GM21447 (cell line): ENCODE measurements around the gene CUBN.
"Not testable (repeated sequence)": the region's sequence is repeated elsewhere in the genome, so short reads cannot be mapped to it uniquely, and the experiment has no call there.

ENCODE experiments used
- ATAC-seq: cut with Tn5 transposase; IDR thresholded peaks from one replicate; pipeline ENCODE4 v1.9.1; 2021; ENCODE audit not compliant: unreplicated experiment

Gene CUBN

DNA sequence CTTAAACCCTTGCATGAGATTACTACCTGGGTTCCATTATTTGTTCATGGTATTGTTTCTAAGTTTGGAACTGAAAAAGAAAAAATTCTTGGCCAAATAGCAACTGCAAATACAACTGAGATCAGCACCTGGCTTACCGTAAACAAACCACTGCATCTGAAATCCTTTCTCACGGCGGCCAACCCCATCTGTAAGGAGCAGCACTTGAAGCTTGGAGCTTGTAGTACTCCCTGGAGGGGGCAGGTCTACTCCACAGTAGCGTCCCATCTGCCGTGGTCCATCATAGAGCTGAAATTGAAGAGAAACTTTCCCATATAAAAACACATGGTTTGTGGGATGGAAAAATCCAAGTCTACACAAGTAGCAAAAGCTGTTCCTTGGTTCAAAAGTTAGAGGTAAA is 109.9 kb downstream of the CUBN start:
- ATAC-seq, result no peak

DNA sequence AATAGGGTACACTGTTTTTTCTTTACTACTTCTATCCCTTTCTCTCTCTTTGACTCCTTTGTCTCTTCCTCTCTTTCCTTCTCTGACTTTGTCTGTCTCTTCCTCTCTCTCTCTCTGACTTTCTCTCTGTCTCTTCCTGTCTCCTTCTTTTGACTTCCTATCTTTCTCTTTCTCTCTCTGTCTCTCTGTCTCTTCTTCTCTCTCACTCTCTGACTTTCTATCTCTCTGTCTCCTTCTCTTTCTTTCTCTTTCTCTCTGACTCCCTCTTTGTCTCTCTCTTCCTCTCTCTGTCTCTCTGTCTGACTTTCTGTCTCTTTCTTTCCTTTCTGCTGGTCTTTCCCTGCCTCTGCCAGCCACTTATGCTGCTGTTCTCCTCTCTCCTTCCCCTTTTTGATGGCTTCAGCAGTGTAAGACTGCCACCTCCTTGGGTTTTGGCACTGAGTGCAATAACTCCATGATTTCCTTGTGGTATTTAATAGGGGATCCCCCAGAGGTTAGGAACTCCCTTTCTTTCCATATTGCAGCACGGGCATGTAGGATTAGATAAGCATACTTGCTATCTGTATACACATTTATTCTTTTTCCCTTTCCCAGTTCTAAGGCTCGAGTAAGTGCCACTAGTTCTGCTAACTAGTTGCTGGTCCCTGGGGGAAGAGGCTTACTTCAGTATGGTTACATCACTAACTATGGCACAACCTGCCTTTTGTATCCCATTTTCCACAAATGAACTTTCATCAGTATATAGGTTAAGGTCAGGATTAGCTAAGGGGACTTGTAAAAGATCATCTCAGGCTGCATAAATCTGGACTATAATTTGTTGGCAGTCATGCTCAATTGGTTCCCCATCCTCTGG is 116.3 kb downstream of the CUBN start:
- ATAC-seq, result not testable (repeated sequence)

DNA sequence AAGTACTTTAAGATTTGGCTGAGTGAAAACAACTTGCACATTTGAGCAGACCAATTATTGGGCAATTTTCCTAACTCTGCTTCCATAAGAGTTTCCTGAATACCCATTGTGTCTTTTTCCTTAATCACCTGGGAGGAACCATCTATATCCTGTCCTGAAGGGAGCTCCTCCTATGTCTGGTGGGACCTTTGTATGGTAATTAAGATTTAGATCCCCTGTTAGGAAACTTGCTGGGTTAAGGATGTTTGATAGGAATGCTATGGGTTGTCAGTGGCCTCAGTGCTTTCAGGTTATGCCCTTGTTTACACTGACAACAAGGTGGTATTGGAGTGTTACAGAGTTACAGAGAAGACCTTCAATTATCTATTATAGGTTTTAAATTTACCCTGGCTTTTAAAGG is 116.9 kb downstream of the CUBN start:
- ATAC-seq, result not testable (repeated sequence)

DNA sequence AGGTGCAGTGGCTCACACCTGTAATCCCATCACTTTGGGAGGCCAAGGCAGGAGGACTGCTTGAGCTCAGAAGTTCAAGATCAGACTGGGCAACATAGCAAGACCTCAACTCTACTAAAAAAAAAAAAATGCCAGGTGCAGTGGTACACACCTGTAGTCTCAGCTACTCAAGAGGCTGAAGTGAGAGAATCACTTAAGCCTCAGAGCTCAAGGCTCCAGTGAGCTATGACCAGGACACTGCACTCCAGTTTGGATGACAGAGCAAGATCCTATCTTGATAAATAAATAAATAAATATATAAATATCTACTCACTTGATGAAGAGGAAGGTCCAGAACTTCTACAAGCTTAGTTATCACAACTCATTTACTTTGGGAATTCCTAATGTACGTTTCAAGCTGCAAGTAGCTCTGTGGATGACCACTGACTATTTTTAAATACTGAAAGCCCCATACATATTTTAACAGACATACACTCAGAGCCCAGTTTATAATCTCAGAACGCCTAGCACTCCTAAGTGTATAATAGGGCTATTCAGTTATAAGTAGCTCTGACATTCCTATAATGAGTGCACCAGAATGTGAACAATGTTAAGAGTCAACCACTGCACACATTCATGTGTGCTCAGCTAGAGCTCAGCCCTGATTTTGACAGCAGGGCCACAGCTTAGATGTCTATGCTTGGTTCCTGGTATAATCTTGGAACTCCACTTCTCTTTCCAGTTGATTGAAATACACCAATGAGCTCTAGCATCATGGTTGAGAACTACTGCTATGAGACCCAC is 119.1 kb downstream of the CUBN start:
- ATAC-seq, result no peak

DNA sequence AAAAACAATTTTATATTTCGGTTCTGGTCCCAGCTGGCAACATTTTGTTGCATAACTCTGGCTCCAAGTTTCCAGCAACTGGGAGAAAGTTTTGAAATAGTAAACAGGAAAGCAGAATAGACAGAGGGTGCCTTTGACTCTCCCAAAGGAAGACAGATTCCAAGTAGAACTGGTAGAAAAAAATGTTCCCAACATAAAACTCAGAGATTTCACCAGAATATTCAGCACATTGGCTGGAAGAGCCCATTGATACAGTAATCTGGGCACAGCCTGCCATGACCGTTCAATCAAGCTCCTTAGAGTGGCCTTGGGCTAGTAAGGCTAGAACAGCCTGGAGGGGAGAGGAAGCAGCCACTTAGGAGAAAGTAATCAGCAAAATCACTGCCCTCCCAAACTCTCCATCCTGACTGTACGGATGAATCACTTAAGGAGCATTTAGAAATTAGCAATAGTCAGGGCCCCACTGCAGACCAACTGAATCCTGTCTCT is 120.4 kb downstream of the CUBN start:
- no peak for ATAC-seq

DNA sequence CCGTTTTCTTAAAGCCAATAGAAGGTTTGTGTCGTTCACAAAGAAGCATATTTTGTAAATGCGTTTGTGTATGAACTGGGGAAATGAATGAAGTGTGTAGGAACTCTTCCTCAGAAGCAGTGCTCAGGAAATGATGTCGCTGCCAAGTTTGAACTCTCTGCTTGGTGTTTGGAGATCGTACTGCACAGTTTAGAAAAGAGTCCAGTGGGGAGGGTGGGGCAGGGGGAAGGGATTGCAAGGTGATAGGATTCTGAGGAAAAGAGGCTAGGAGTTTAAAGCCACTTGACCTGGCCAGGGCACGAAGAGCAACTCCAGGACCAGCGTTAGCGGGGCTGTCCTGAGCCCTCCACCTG is 122.2 kb downstream of the CUBN start:
- no peak for ATAC-seq

DNA sequence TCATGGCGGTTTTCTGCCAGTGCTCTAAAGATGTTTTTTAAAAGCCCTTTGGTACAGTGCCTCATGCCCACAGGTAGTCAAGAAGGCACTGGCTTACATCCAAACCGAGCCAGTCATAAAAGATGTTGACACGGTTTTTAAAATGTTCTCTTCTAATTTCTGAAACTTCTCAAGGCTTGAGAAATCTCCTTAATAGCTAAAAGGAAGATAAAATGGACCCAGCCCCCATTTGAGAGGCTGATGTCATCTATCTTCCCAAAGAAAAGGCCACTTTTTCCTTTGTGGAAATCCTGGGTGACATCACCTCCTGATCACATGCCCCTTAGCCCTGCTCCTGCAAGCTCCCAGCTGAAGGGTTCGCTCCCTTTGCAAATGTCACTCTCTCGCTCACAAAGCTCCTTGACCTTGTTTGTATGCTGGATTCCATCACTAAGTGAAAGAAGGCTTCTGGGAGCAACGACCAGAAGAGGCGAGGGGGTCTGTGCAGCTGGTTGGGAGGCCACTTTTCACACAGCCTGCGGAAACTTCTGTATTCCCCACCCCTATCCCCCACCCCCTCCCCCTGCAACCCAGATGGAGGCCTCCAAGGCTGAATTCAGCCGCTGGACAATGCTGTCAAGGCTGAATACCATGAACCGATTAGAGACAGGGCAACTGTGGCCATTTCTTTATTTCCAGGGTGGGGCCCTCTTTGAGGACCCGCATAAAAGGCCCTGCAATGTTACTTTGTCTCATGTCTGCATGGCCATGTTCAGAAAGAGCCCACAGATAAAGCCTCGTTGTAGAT is 122.8 kb downstream of the CUBN start:
- ATAC-seq, result no peak

DNA sequence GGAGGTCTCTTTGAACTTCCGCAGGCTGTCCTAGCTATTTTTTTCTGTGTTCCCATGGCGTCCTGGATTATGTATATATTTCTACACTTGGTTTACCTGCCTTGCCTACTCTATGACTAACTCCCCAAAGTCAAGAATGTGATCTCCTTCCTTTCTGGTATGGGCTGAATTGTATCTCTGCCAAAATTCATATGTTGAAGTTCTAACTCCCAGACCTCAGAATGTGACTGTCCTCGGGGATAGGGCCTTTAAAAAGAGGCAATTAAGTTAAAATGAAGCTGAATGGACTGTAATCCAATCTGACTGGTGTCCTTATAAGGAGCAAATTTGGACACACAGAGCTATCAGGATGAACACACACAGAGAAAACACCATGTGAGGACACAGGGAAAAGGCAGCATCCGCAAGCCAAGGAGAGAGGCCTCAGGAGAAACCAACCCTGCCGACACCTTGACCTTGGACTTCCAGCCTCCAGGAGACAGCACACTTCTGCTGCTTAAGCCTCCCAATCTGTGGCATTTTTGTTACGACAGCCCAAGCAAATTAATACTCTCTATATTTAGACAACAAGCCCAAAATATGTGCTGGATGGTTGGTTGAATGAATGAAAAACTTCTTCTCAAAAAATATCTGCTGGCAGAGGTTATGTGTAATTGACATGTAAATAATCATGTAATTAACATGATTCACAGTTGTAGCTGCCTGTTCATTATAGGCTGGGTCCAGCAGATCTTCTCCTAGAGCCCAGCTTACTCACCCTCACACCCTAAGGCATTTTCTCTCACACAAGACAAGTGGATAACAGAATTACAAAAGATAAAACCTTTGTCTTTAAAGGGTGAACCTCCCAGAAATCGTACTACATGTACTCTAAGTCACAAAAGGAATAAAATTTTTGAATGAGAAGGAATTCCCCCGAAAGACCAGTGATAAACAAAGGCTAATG is 123.7 kb downstream of the CUBN start:
- no peak for ATAC-seq

DNA sequence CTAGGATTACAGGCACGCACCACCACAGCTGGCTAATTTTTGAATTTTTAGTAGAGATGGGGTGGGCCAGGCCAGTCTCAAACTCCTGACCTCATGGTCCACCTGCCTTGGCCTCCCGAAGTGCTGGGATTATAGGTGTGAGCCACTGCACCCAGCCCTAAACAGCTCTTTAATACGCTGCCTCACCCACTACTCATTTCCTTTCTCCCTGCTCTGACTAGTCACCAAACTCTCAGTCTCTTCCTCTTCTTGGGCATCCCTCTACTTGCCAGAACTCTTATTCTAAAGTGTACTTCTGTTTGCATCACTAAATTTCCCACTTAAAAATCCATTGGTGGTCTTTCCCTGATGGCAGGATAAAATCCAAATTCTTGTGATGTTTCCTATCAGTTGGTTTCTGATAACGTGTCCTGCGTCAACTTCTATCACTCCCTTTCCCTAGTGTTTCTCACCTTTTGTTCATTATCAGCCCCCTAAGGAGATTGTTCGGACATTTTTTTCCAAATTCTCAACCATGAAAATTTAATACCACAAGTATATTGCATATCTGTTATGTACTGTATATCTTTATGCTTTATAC is 124.7 kb downstream of the CUBN start:
- ATAC-seq, result no peak

DNA sequence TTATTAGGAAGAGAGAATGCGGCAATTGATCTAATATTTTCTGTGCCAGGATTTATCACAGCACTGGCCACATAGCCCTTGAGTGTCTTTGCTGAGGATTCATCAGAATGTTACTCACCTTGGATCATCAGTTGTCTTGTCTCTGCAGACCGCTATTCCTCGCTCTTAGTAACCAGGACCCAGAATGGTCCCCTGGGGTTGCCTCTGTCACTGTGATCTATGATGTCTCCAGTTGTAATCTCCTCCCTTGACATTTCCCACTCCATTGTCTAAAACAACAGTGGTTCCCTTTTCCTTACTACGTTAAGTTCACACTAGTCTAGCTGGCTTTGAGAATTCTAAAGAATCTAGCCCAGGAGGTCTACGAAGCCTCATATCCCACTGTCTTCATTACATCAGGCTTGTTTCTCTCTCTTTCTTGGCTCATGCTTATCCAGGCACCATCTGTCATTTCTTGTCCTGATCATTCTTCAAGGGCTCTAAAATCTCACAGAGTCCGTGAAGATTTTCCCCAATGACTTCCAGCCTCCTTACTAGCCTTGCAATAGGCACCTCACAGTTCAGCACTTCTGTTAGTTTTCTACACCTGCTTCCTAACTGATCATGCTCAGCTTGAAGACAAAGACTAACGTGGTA is 125.8 kb downstream of the CUBN start:
- no peak for ATAC-seq

DNA sequence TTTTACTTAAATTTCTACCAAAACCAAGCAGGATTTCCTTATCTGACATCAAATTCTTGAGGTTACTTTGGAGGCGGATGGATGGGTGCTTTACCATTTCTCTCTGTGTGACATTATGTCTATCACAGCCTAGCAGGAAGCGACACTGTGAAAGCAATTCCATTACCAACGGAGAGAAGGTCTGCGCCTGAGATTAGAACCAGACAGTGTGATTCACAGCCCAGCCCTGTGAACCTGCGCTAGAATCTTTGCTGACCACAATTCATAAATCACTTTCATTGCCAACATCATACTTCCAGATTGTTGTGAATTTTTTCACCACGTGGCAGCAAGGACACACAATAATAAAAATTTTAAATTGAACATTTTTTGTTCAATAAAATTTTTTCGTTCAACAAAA is 126.5 kb downstream of the CUBN start:
- no peak for ATAC-seq

DNA sequence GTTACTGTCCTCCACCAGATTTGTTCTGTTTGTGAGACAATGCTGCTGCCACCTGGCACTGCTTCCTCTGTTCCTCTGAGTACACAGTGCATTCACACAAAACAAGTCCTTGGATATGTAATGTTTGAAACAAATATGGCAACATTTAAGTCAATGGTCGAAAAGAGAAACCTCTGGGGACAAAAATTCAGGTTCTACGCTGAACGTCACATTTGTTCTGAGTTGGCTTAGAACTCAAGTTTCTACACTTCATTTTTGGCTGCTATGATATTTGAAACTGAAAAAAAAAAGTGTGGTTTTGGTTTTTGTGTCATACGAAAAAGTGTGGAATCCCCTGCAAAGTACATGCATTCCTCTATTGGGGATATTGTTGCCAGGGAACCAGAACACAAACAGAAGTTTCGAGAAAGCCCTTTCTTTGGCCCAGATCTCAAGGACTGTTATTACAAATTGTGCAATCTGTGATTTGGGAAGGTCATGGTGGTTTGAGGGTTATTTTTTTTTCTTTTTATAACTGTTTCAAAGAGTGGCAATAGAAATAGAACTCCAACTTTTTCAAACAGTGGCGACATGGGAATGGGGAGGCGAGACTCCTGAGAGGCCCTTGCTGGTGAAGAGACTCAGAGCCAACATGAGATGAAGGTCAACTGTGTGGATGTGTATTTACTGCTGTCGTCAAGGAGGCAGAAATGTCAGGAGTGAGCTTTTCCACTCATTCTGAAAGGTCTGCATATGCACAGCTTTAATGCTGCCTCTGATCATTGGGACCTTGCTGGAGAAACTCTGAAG is 127.5 kb downstream of the CUBN start:
- peak; percentile 72 for ATAC-seq

DNA sequence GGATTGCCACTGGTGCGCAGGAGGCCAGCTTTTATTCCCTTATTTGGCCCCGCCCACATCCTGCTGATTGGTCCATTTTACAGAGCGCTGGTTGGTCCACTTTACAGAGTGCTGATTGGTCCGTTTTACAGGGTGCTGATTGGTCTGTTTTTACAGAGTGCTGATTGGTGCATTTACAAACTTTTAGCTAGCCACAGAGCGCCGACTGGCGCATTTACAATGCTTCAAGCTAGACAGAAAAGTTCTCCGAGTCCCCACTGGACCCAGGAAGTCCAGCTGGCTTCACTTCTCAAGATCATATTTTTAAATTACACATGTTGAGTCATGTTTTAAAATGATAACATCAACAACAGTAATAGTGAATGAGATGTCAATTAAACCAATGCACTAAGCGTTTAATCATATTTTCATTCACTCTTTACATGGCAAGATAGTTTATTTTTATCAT is 128.3 kb downstream of the CUBN start:
- no peak for ATAC-seq

DNA sequence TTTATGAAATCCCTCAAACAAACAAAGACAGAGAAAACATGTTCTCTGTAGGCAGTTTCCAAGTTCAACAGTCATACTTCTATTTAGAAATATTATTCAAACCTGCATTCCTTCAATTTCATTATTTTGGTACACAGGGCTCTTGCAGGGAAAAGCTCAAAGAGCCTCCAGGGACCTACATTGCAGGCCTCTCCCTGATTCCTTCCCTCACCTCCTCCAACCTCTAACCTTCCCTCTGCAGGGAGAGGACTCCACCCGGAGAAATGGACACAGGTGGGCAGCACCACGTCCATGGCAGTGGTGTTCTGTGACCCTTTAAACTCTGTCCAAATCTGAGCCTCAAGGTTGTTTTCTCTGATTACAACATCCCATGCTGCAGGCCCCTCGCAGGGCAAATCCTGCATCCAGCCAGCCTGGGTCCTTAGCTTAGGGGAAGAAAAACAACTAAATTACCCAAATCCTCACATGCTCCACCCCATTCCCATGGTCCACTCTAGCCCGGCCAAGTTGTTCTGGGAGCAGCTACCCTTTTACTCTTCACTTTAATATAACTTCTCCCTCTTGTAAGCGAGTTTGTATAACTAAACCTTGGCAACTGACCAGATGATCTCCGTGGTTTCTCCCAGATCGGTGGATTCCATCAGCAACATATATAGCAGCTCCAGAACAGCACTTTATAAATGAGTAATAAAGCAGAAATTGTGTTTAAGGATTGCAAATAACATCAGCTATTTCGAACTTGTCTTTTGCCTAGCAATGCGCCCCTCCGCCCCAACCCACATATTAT is 129.8 kb downstream of the CUBN start:
- no peak for ATAC-seq

DNA sequence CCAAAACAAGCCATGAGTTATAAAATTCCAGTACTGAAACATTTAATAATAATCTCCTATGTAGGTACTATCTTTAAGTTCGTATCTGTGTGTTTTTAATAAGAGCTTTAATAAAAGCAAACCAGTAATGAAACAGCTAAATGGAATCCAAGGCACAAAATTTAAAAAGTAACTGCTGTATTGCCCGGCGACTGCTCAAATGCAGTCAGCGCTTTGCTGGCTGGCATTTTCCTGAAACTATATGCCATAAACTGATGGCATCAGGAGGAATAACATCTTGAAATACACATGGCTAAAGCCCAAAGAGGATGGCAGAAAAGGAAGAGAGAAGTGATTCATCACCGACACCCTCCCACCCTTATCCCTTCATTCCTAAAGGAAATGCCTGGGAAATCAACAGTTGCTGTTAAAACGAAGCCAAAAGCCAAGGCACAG is 133.1 kb downstream of the CUBN start:
- ATAC-seq, result no peak

DNA sequence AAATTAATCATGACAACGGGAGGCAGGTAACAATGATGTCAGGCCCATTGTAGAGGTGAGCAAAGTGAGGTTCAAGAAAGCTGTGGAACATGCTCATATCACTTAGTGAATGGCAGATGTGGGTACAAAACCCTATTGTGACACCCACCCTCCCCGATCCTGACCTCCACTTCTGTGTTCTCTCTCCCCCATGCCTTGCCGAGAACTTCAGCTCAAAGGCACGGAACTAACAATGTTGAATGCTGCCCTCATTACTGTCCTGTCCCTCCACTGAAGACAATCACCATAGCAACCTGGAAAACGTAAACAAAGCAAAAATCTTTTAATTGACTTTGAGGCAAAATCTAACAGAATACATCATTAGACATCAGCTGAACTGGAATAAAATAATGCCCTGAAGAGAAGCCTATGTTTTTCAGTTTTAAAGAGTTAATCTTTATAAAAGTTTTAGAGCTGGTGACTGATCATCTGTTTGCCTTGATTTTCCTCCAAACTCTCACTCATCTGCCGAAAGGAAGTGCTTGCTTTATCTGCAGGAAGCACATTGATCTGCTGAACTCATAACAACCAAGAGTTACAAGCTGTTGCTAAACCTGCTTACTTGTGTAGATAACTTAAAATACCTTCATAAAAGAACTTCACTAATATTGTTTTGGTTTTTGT is 133.6 kb downstream of the CUBN start:
- no peak for ATAC-seq

DNA sequence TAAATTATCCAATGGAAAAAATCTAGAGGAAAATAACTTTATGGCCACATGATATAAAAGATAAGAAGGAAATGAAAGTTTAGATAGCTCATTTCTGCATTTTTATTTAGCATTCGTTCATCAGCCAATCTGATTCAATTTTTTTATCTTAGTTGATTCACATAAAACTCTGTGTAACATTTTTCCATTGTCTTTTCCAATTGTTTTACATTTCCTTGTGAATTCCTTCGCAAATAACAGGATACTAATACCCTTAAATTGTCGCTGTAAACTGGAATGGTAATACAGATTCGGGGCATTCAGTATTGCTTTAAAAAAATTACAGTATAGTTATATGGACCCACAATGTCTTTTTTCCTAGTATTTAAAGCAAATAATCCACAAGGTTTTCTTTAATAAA is 136.4 kb downstream of the CUBN start:
- ATAC-seq, result no peak
